Liver (tissue), 9 donors: ENCODE data around the gene EXO1. TPM values are rescaled to one million over a fixed set of nuclear protein-coding genes. Genes with fewer than 3 reads are reported as not detected.

ENCODE experiments used
- DNase-seq: peaks from one replicate; pipeline ENCODE4 v3.0.0-alpha.2; 2017; ENCODE audit warnings: low spot score
- H3K27ac ChIP-seq, 2 donors: one replicate each; pipeline ENCODE4 v1.7.0; 2013; ENCODE audit warnings: inconsistent platforms in 2 of 2, low read length in 2 of 2, control low read depth in 1 of 2, low read depth in 1 of 2, mild to moderate bottlenecking in 1 of 2
- H3K27me3 ChIP-seq, 4 donors: one replicate each; pipeline versions ENCODE4 v1.6.1 to v1.7.0; 2013; ENCODE audit warnings: low read length in 3 of 4, inconsistent platforms in 1 of 4, mild to moderate bottlenecking in 1 of 4, moderate library complexity in 1 of 4; ENCODE audit not compliant: control insufficient read depth in 4 of 4, insufficient read depth in 4 of 4
- H3K36me3 ChIP-seq, 4 donors: one replicate each; pipeline versions ENCODE4 v1.6.1 to v1.7.0; 2013; ENCODE audit warnings: low read length in 3 of 4, mild to moderate bottlenecking in 3 of 4, low read depth in 1 of 4, moderate library complexity in 1 of 4; ENCODE audit not compliant: control insufficient read depth in 4 of 4, insufficient read depth in 3 of 4
- H3K4me1 ChIP-seq, 4 donors: one replicate each; pipeline versions ENCODE4 v1.6.1 to v1.7.0; 2013; ENCODE audit warnings: low read length in 3 of 4, mild to moderate bottlenecking in 3 of 4, moderate library complexity in 1 of 4; ENCODE audit not compliant: control insufficient read depth in 4 of 4, insufficient read depth in 4 of 4
- H3K4me3 ChIP-seq, 3 donors: one replicate each; pipeline versions ENCODE4 v1.6.1 to v1.7.0; 2013; ENCODE audit warnings: low read length in 3 of 3, control low read depth in 1 of 3, low read depth in 1 of 3, mild to moderate bottlenecking in 1 of 3
- H3K9ac ChIP-seq, 2 donors: one replicate each; pipeline ENCODE4 v1.7.0; 2013; ENCODE audit warnings: low read length in 2 of 2, mild to moderate bottlenecking in 2 of 2, moderate library complexity in 2 of 2, control low read depth in 1 of 2, low read depth in 1 of 2
- H3K9me3 ChIP-seq, 4 donors: one replicate each; pipeline versions ENCODE4 v1.6.1 to v1.7.0; 2013; ENCODE audit warnings: low read length in 3 of 4; ENCODE audit not compliant: control insufficient read depth in 4 of 4
- EGR1 ChIP-seq, 2 donors: IDR thresholded peaks; 2 replicates each; pipeline ENCODE4 v1.6.1; 2016 to 2018; ENCODE audit warnings: antibody characterized with exemption in 2 of 2, low read depth in 2 of 2
- FOXA1 ChIP-seq: IDR thresholded peaks from 2 replicates; pipeline ENCODE4 v1.6.1; 2016; ENCODE audit warnings: antibody characterized with exemption
- FOXA2 ChIP-seq: IDR thresholded peaks from 2 replicates; pipeline ENCODE4 v1.6.1; 2016; ENCODE audit warnings: antibody characterized with exemption
- HNF4A ChIP-seq, 2 donors: conservative IDR thresholded peaks; 2 replicates each; pipeline ENCODE4 v1.6.1; 2016; ENCODE audit warnings: antibody characterized with exemption in 2 of 2, mild to moderate bottlenecking in 2 of 2
- HNF4G ChIP-seq: IDR thresholded peaks from 2 replicates; pipeline ENCODE4 v1.6.1; 2016; ENCODE audit warnings: antibody characterized with exemption
- JUND ChIP-seq, 2 donors: IDR thresholded peaks; 2 replicates each; pipeline ENCODE4 v1.6.1; 2016; ENCODE audit warnings: antibody characterized with exemption in 2 of 2
- NR2F2 ChIP-seq: IDR thresholded peaks from 2 replicates; pipeline ENCODE4 v1.6.1; 2016; ENCODE audit warnings: antibody characterized with exemption
- RAD21 ChIP-seq, 2 donors: IDR thresholded peaks; 2 replicates each; pipeline ENCODE4 v1.6.1; 2016; ENCODE audit warnings: antibody characterized with exemption in 2 of 2, mild to moderate bottlenecking in 2 of 2
- RXRA ChIP-seq, 2 donors: IDR thresholded peaks; 2 replicates each; pipeline ENCODE4 v1.6.1; 2017 to 2018; ENCODE audit warnings: antibody characterized with exemption in 2 of 2, mild to moderate bottlenecking in 1 of 2
- SP1 ChIP-seq: IDR thresholded peaks from 2 replicates; pipeline ENCODE4 v1.6.1; 2018; ENCODE audit warnings: antibody characterized with exemption, mild to moderate bottlenecking
- TAF1 ChIP-seq: conservative IDR thresholded peaks from 2 replicates; pipeline ENCODE4 v1.6.1; 2016; ENCODE audit warnings: antibody characterized with exemption, mild to moderate bottlenecking
- YY1 ChIP-seq: IDR thresholded peaks from 2 replicates; pipeline ENCODE4 v1.6.1; 2016; ENCODE audit warnings: antibody characterized with exemption, mild to moderate bottlenecking
- WGBS: extraction: QIAGEN DNeasy Blood & Tissue Kit; methylation state at CpG from one replicate; pipeline ENCODE4 v1.1.7; 2013; 5-methylcytosine and 5-hydroxymethylcytosine counted together
- polyA plus RNA-seq, 2 donors: library from polyadenylated mRNA; stranded (reverse) in 1 of 2; unstranded in 1 of 2; fragments of 200-250 nt in 1 of 2; fragments of >200 nt in 1 of 2; fragmentation: Nextera tagmentation in 1 of 2; extraction: Ambion mirVana in 1 of 2; gene quantifications; one replicate each; pipeline versions ENCODE4 v1.2.1 to v1.2.3, GENCODE V29; 2013 to 2015
- total RNA-seq, 2 donors: library from RNA; depleted of rRNA; stranded (reverse); fragments of >200 nt; gene quantifications; one replicate each; pipeline ENCODE4 v1.2.3, GENCODE V29; 2014
- TF ChIP-seq, protein P1 (sequence below): IDR thresholded peaks from 2 replicates; pipeline ENCODE4 v1.6.1; 2016; ENCODE audit warnings: antibody characterized with exemption
- TF ChIP-seq, protein P2 (sequence below): IDR thresholded peaks from 2 replicates; pipeline ENCODE4 v1.6.1; 2016; ENCODE audit warnings: antibody characterized with exemption
- TF ChIP-seq, protein P3 (sequence below): IDR thresholded peaks from 2 replicates; pipeline ENCODE4 v1.6.1; 2016; ENCODE audit warnings: antibody characterized with exemption, mild to moderate bottlenecking
- TF ChIP-seq, protein P4 (sequence below): fragments of 150-350 bp; IDR thresholded peaks from 2 replicates; pipeline ENCODE4 v1.5.1; 2017; ENCODE audit warnings: improper control_type of control experiment, low read depth, low read length; ENCODE audit not compliant: missing input control
- TF ChIP-seq, protein P5 (sequence below): IDR thresholded peaks from 2 replicates; pipeline ENCODE4 v1.6.1; 2016; ENCODE audit warnings: antibody characterized with exemption
- donor health status: healthy.
- donor health status: healthy.
- donor health status: healthy.
- donor health status: healthy.
- donor health status: healthy.

The EXO1 gene
- total and polyA plus RNA-seq, 4 donors: 0.25 to 16.2 (median 0.48) TPM

DNA sequence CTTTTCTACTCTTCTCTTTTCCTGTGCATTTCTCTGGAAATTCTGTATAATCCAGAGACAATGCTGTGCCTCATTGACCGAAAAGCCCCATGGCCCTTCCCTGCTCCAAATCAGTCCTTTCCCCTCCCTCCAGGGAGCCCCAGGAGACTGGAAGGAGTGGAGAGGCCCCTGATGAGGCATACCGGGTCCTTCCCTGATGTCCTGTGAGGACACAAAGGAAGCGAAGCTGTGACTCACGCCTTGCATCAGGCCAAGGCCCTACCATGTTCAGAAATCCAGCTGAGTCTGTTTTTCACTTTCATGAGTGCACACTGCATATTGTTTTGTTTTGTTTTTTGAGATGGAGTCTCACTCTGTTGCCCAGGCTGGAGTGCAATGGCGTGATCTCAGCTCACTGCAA lies 70.9 kb downstream of the EXO1 start:
- 84% methylated on average over 5 of the region's 5 CpGs for WGBS
- no peaks in the 10 kb centered on the region for H3K27me3 ChIP-seq
- no peaks in the 10 kb centered on the region for H3K36me3 ChIP-seq
- no peak for DNase-seq
- no peak overlapping the region for H3K4me3 ChIP-seq
- no peaks in the 10 kb centered on the region for H3K9me3 ChIP-seq
- H3K4me1 ChIP-seq: no peaks in the 10 kb centered on the region
- TF ChIP-seq, protein P1, sequence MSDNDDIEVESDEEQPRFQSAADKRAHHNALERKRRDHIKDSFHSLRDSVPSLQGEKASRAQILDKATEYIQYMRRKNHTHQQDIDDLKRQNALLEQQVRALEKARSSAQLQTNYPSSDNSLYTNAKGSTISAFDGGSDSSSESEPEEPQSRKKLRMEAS: no peak
- no peak for TF ChIP-seq TAF1
- TF ChIP-seq, protein P2, sequence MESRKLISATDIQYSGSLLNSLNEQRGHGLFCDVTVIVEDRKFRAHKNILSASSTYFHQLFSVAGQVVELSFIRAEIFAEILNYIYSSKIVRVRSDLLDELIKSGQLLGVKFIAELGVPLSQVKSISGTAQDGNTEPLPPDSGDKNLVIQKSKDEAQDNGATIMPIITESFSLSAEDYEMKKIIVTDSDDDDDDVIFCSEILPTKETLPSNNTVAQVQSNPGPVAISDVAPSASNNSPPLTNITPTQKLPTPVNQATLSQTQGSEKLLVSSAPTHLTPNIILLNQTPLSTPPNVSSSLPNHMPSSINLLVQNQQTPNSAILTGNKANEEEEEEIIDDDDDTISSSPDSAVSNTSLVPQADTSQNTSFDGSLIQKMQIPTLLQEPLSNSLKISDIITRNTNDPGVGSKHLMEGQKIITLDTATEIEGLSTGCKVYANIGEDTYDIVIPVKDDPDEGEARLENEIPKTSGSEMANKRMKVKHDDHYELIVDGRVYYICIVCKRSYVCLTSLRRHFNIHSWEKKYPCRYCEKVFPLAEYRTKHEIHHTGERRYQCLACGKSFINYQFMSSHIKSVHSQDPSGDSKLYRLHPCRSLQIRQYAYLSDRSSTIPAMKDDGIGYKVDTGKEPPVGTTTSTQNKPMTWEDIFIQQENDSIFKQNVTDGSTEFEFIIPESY: no peak
- TF ChIP-seq FOXA1: no peak
- TF ChIP-seq RAD21 (IDR thresholded peaks at IDR 0.05): no peak
- TF ChIP-seq YY1: no peak
- TF ChIP-seq HNF4A (conservative IDR thresholded peaks at IDR 0.05): no peak
- TF ChIP-seq, protein P3, sequence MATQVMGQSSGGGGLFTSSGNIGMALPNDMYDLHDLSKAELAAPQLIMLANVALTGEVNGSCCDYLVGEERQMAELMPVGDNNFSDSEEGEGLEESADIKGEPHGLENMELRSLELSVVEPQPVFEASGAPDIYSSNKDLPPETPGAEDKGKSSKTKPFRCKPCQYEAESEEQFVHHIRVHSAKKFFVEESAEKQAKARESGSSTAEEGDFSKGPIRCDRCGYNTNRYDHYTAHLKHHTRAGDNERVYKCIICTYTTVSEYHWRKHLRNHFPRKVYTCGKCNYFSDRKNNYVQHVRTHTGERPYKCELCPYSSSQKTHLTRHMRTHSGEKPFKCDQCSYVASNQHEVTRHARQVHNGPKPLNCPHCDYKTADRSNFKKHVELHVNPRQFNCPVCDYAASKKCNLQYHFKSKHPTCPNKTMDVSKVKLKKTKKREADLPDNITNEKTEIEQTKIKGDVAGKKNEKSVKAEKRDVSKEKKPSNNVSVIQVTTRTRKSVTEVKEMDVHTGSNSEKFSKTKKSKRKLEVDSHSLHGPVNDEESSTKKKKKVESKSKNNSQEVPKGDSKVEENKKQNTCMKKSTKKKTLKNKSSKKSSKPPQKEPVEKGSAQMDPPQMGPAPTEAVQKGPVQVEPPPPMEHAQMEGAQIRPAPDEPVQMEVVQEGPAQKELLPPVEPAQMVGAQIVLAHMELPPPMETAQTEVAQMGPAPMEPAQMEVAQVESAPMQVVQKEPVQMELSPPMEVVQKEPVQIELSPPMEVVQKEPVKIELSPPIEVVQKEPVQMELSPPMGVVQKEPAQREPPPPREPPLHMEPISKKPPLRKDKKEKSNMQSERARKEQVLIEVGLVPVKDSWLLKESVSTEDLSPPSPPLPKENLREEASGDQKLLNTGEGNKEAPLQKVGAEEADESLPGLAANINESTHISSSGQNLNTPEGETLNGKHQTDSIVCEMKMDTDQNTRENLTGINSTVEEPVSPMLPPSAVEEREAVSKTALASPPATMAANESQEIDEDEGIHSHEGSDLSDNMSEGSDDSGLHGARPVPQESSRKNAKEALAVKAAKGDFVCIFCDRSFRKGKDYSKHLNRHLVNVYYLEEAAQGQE: no peak
- TF ChIP-seq FOXA2: no peak
- TF ChIP-seq HNF4G: no peak
- TF ChIP-seq, protein P4, sequence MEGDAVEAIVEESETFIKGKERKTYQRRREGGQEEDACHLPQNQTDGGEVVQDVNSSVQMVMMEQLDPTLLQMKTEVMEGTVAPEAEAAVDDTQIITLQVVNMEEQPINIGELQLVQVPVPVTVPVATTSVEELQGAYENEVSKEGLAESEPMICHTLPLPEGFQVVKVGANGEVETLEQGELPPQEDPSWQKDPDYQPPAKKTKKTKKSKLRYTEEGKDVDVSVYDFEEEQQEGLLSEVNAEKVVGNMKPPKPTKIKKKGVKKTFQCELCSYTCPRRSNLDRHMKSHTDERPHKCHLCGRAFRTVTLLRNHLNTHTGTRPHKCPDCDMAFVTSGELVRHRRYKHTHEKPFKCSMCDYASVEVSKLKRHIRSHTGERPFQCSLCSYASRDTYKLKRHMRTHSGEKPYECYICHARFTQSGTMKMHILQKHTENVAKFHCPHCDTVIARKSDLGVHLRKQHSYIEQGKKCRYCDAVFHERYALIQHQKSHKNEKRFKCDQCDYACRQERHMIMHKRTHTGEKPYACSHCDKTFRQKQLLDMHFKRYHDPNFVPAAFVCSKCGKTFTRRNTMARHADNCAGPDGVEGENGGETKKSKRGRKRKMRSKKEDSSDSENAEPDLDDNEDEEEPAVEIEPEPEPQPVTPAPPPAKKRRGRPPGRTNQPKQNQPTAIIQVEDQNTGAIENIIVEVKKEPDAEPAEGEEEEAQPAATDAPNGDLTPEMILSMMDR: no peak
- TF ChIP-seq, protein P5, sequence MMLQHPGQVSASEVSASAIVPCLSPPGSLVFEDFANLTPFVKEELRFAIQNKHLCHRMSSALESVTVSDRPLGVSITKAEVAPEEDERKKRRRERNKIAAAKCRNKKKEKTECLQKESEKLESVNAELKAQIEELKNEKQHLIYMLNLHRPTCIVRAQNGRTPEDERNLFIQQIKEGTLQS: no peak
- TF ChIP-seq RXRA (IDR thresholded peaks at IDR 0.05): no peak
- TF ChIP-seq JUND (IDR thresholded peaks at IDR 0.05): no peak
- H3K9ac ChIP-seq: no peak overlapping the region
- H3K27ac ChIP-seq: no peak overlapping the region

DNA sequence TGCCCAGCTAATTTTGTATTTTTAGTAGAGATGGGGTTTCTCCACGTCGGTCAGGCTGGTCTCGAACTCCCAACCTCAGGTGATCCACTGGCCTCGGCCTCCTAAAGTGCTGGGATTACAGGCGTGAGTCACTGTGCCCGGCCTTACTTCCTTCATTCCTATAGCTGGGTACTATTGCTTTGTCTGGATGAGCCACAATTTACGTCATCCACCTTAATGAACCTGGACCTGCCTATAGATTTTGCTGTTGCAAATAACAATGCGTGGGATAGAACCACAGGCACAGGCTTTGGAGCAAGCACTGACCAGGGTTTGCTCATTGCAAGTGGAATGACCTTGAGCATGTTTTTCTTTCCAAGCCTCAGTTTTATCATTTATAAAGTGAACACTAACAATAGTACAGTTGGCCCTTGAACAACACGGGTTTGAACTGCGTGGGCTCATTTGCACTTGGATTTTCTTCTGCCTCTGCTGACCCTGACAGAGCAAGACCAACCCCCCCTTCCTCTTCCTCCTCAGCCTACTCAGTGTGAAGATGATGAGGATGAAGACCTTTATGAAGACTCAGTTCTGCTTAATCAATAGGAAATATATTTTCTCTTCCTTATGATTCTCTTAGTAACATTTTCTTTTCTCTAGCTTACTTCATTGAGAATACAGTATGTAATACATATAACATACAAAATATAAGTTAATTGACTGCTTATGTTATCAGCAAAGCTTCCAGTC lies 76.2 kb downstream of the EXO1 start:
- Histone ChIP-seq H3K27ac (no peak overlapping the region), H3K27me3 (no peaks in the 10 kb centered on the region), H3K36me3 (no peaks in the 10 kb centered on the region), H3K4me1 (no peaks in the 10 kb centered on the region), H3K9me3 (no peaks in the 10 kb centered on the region), H3K9ac (no peak overlapping the region), H3K4me3 (no peak overlapping the region)
- no peak for DNase-seq
- WGBS: 77% methylated on average over 10 of the region's 10 CpGs
- TF ChIP-seq, protein P3: no peak
- no peak for TF ChIP-seq EGR1 (IDR thresholded peaks at IDR 0.05; ENCODE audit: low read depth in 2 of 2)
- TF ChIP-seq SP1: no peak
- TF ChIP-seq TAF1: no peak
- TF ChIP-seq HNF4G: no peak
- TF ChIP-seq, protein P5: no peak
- TF ChIP-seq, protein P2: no peak
- no peak for TF ChIP-seq FOXA2
- no peak for TF ChIP-seq RAD21 (IDR thresholded peaks at IDR 0.05)
- TF ChIP-seq NR2F2: no peak
- TF ChIP-seq JUND (IDR thresholded peaks at IDR 0.05): no peak
